ENCODE measurements around the gene SMIM35.

SMIM35 gene

GRCh38 chr11:118057251-118058145, 29.3 kb downstream of the SMIM35 start:
- no peak for DNase-seq (ENCODE audit: low spot score)

GRCh38 chr11:118056806-118057205, 30.0 kb downstream of the SMIM35 start:
- no peak for DNase-seq (ENCODE audit: low spot score)

GRCh38 chr11:118055966-118056365, 30.8 kb downstream of the SMIM35 start:
- DNase-seq (ENCODE audit: low spot score) = no peak

- DNase-seq (ENCODE audit: low spot score) = no peak
Observed at GRCh38 chr11:118054712-118055640, 31.8 kb downstream of the SMIM35 start.

- DNase-seq (ENCODE audit: low spot score) = no peak
Observed at GRCh38 chr11:118052581-118053206, 34.1 kb downstream of the SMIM35 start.

GRCh38 chr11:118051611-118052461, 34.9 kb downstream of the SMIM35 start:
- DNase-seq (ENCODE audit: low spot score) = no peak

- DNase-seq (ENCODE audit: low spot score) = no peak
Observed at GRCh38 chr11:118051136-118051610, 35.6 kb downstream of the SMIM35 start.

- no peak for DNase-seq (ENCODE audit: low spot score)
Observed at GRCh38 chr11:118050208-118050891, 36.4 kb downstream of the SMIM35 start.

GRCh38 chr11:118049771-118050170, 37.0 kb downstream of the SMIM35 start:
- no peak for DNase-seq (ENCODE audit: low spot score)

GRCh38 chr11:118048472-118049370, 38.0 kb downstream of the SMIM35 start:
- no peak for DNase-seq (ENCODE audit: low spot score)

GRCh38 chr11:118047749-118048148, 39.0 kb downstream of the SMIM35 start:
- DNase-seq (ENCODE audit: low spot score) = no peak

GRCh38 chr11:118046964-118047700, 39.6 kb downstream of the SMIM35 start:
- DNase-seq (ENCODE audit: low spot score) = no peak

- DNase-seq (ENCODE audit: low spot score) = no peak
Observed at GRCh38 chr11:118046051-118046963, 40.5 kb downstream of the SMIM35 start.

GRCh38 chr11:118045191-118045590, 41.6 kb downstream of the SMIM35 start:
- no peak for DNase-seq (ENCODE audit: low spot score)

- DNase-seq (ENCODE audit: low spot score) = peak; percentile 6
Observed at GRCh38 chr11:118042796-118043195, 44.0 kb downstream of the SMIM35 start.

GRCh38 chr11:118042141-118042540, 44.6 kb downstream of the SMIM35 start:
- DNase-seq (ENCODE audit: low spot score) = no peak

- no peak for DNase-seq (ENCODE audit: low spot score)
Observed at GRCh38 chr11:118033443-118033842, 53.3 kb downstream of the SMIM35 start.

GRCh38 chr11:118028626-118029025, 58.1 kb downstream of the SMIM35 start:
- DNase-seq (ENCODE audit: low spot score) = no peak
